GM12874 (cell line): ENCODE measurements around the gene PPP1R9B.

Experiments used
- TF ChIP-seq, protein P1 (sequence below): IDR thresholded peaks from 2 replicates; pipeline ENCODE4 v1.5.1; 2011; ENCODE audit warnings: low read depth, mild to moderate bottlenecking, control low read depth, low read length, moderate library complexity; ENCODE audit not compliant: insufficient read depth

PPP1R9B gene

GRCh38 chr17:50088952-50089825, 61.3 kb downstream of the PPP1R9B start:
- TF ChIP-seq, protein P1, sequence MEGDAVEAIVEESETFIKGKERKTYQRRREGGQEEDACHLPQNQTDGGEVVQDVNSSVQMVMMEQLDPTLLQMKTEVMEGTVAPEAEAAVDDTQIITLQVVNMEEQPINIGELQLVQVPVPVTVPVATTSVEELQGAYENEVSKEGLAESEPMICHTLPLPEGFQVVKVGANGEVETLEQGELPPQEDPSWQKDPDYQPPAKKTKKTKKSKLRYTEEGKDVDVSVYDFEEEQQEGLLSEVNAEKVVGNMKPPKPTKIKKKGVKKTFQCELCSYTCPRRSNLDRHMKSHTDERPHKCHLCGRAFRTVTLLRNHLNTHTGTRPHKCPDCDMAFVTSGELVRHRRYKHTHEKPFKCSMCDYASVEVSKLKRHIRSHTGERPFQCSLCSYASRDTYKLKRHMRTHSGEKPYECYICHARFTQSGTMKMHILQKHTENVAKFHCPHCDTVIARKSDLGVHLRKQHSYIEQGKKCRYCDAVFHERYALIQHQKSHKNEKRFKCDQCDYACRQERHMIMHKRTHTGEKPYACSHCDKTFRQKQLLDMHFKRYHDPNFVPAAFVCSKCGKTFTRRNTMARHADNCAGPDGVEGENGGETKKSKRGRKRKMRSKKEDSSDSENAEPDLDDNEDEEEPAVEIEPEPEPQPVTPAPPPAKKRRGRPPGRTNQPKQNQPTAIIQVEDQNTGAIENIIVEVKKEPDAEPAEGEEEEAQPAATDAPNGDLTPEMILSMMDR = no peak

- TF ChIP-seq, protein P1 = no peak
Measured at GRCh38 chr17:50087912-50088405, 62.5 kb downstream of the PPP1R9B start.

DNA sequence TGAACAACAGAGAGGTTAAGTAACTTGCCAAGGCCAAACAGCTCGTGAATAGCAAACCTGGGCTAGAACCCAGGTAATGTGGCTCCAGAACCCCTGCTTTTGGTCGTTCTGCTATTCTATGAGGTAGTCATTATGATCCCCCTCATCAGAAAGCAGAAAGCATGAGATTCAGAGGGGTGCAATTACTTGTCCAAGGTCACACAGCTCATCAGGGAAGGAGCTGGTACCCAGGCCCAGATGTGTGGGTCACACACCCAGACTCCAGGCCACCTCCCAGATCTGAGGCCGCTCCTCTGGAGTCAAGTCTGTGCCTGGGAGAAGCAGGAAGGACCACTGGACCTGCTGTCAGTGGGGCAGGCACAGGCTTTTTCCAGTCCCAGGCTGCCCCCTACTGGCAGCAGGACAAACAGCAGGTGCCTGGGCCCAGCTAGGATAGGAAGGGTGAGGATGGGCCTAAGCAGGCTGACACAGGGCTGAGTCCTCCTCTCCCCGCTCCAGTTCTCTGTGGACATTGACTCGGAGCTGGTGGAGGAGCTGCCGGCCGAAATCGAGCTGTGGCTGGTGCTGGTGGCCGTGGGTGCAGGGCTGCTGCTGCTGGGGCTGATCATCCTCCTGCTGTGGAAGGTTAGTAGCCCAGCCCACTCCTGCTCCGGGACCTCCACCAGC, 63.1 kb downstream of the PPP1R9B start:
- TF ChIP-seq, protein P1 = peak; percentile 99
